IMR-90 (cell line): ENCODE results near the gene MOV10L1. TPM values are rescaled to one million over a fixed set of nuclear protein-coding genes. Genes with fewer than 3 reads are reported as not detected.
A peak's percentile ranks its signal among the peaks of the same experiment; 100 is the strongest.

Experiments used
- ATAC-seq: fragments of 200-7000 bp; cut with Tn5 transposase; 2 replicates; pipeline ENCODE4 v1.9.1; 2020; ENCODE audit warnings: low read depth, mild to moderate bottlenecking, moderate library complexity
- BruUV-seq: library from RNA; stranded (reverse); fragments of 400-500 nt; replicated peaks from 2 replicates; lab custom pipeline; 2021; lab: Mats Ljungman, UMichigan
- CTCF ChIA-PET: fragments of 300-600 bp; formaldehyde crosslinking; extraction: SDS; loops from one replicate; lab custom pipeline; 2021; ENCODE audit warnings: antibody characterized with exemption; lab: Yijun Ruan, JAX
- POLR2A ChIA-PET: fragments of 300-600 bp; sonication (Branson Sonifier 250); formaldehyde crosslinking; loops from one replicate; lab custom pipeline; 2022; ENCODE audit warnings: antibody characterized with exemption; ENCODE audit not compliant: unreplicated experiment; lab: Charles Lee
- DNase-seq: peaks from one replicate; pipeline ENCODE4 v3.0.0; 2013
- H2AFZ ChIP-seq: replicated peaks from 2 replicates; pipeline ENCODE3; 2013; ENCODE audit warnings: low read length, mild to moderate bottlenecking; ENCODE audit not compliant: poor library complexity
- H2AK5ac ChIP-seq: 2 replicates; pipeline ENCODE4 v1.6.1; 2013; ENCODE audit warnings: low read depth, low read length, inconsistent platforms
- H2AK9ac ChIP-seq: replicated peaks from 2 replicates; pipeline ENCODE3; 2013; ENCODE audit warnings: mild to moderate bottlenecking, low read depth, low read length, moderate library complexity; ENCODE audit not compliant: poor library complexity
- H2BK120ac ChIP-seq: 2 replicates; pipeline ENCODE4 v1.6.1; 2013; ENCODE audit warnings: low read depth, low read length, inconsistent platforms
- H2BK15ac ChIP-seq: 3 replicates; pipeline ENCODE4 v1.6.1; 2013; ENCODE audit warnings: low read depth, low read length, inconsistent platforms
- H2BK20ac ChIP-seq: 2 replicates; pipeline ENCODE4 v1.6.1; 2013; ENCODE audit warnings: low read depth, mild to moderate bottlenecking, inconsistent platforms, low read length, moderate library complexity
- H2BK5ac ChIP-seq: 2 replicates; pipeline ENCODE4 v1.6.1; 2013; ENCODE audit warnings: mild to moderate bottlenecking, low read depth, low read length, inconsistent platforms; ENCODE audit not compliant: poor library complexity, severe bottlenecking
- H3K14ac ChIP-seq: replicated peaks from 2 replicates; pipeline ENCODE4 v1.6.1; 2013; ENCODE audit warnings: low read depth, low read length, inconsistent platforms
- H3K18ac ChIP-seq: 2 replicates; pipeline ENCODE4 v1.6.1; 2013; ENCODE audit warnings: low read depth, low read length, control low read depth
- H3K23ac ChIP-seq: 2 replicates; pipeline ENCODE4 v1.6.1; 2013; ENCODE audit warnings: low read depth, low read length, inconsistent platforms
- H3K27ac ChIP-seq: 2 replicates; pipeline ENCODE4 v1.5.1; 2013; ENCODE audit warnings: mild to moderate bottlenecking, control low read depth, low read length; ENCODE audit not compliant: insufficient read depth
- H3K27me3 ChIP-seq: 2 replicates; pipeline ENCODE4 v1.6.1; 2013; ENCODE audit warnings: low read length; ENCODE audit not compliant: control insufficient read depth, insufficient read depth
- H3K36me3 ChIP-seq: 2 replicates; pipeline ENCODE4 v1.6.1; 2013; ENCODE audit warnings: low read length, mixed read lengths; ENCODE audit not compliant: control insufficient read depth, insufficient read depth
- H3K4ac ChIP-seq: 2 replicates; pipeline ENCODE4 v1.6.1; 2013; ENCODE audit warnings: low read depth, low read length, inconsistent platforms
- H3K4me1 ChIP-seq: 2 replicates; pipeline ENCODE4 v1.6.1; 2013; ENCODE audit warnings: low read length, mixed read lengths; ENCODE audit not compliant: control insufficient read depth, insufficient read depth
- H3K4me2 ChIP-seq: 2 replicates; pipeline ENCODE4 v1.6.1; 2013; ENCODE audit warnings: low read depth, mild to moderate bottlenecking, control low read depth, low read length, moderate library complexity
- H3K4me3 ChIP-seq: 2 replicates; pipeline ENCODE4 v1.5.1; 2013; ENCODE audit warnings: low read depth, mild to moderate bottlenecking, control low read depth, low read length, moderate library complexity; ENCODE audit not compliant: insufficient read depth
- H3K56ac ChIP-seq: 2 replicates; pipeline ENCODE4 v1.6.1; 2013; ENCODE audit warnings: low read length, inconsistent platforms; ENCODE audit not compliant: insufficient read depth; ENCODE audit errors: extremely low read depth
- H3K79me1 ChIP-seq, 2 experiments: 2 replicates each; pipeline ENCODE4 v1.6.1; 2013; ENCODE audit warnings: low read length in 2 of 2, inconsistent platforms in 1 of 2, low read depth in 1 of 2
- H3K9ac ChIP-seq: 2 replicates; pipeline ENCODE4 v1.6.1; 2013; ENCODE audit warnings: low read depth, low read length, control low read depth
- H3K9me1 ChIP-seq: 2 replicates; pipeline ENCODE4 v1.6.1; 2013; ENCODE audit warnings: low read length, inconsistent platforms; ENCODE audit not compliant: insufficient read depth
- H3K9me3 ChIP-seq: 2 replicates; pipeline ENCODE4 v1.6.1; 2013; ENCODE audit warnings: low read length; ENCODE audit not compliant: control insufficient read depth, insufficient read depth
- H4K20me1 ChIP-seq: 2 replicates; pipeline ENCODE4 v1.6.1; 2013; ENCODE audit warnings: low read length, inconsistent platforms; ENCODE audit not compliant: insufficient read depth
- H4K5ac ChIP-seq: 2 replicates; pipeline ENCODE4 v1.6.1; 2013; ENCODE audit warnings: mild to moderate bottlenecking, low read depth, low read length, control low read depth
- H4K8ac ChIP-seq, 2 experiments: 2 replicates each; pipeline ENCODE4 v1.6.1; 2013; ENCODE audit warnings: low read depth in 2 of 2, low read length in 2 of 2, control low read depth in 1 of 2, inconsistent platforms in 1 of 2
- H4K91ac ChIP-seq: 2 replicates; pipeline ENCODE4 v1.6.1; 2013; ENCODE audit warnings: low read depth, low read length, inconsistent platforms; ENCODE audit not compliant: insufficient read depth
- CEBPB ChIP-seq: IDR thresholded peaks from 2 replicates; pipeline ENCODE4 v1.6.1; 2012; ENCODE audit warnings: low read depth, low read length, improper control_type of control experiment
- MAZ ChIP-seq: IDR thresholded peaks from 2 replicates; pipeline ENCODE4 v1.6.1; 2012; ENCODE audit warnings: low read depth, mild to moderate bottlenecking, low read length, improper control_type of control experiment, moderate library complexity, borderline replicate concordance
- NFE2L2 ChIP-seq: fragments of 150-350 bp; IDR thresholded peaks from 2 replicates; pipeline ENCODE4 v1.6.1; 2016; ENCODE audit warnings: low read depth, mild to moderate bottlenecking, low read length
- WGBS, 2 experiments: methylation state at CpG; one replicate each; pipeline versions ENCODE4 v1.1.5 to v1.1.7; 2013; ENCODE audit warnings: missing lambda C conversion rate in 2 of 2; ENCODE audit not compliant: insufficient read length in 1 of 2; ENCODE audit errors: extremely low coverage in 2 of 2; 5-methylcytosine and 5-hydroxymethylcytosine counted together
- dilution Hi-C: fragments of 300-500 bp; cut with HindIII; formaldehyde crosslinking; loops from one replicate; pipeline ENCODE4 v1.14.3; 2018; ENCODE audit warnings: low sequenced_read_pairs; ENCODE audit not compliant: unreplicated experiment
- in situ Hi-C: fragments of 300-500 bp; cut with MboI; formaldehyde crosslinking; loops from 3 replicates; pipeline ENCODE4 v1.14.3; 2019; ENCODE audit warnings: low sequenced_read_pairs, inconsistent platforms, mixed read lengths
- intact Hi-C: fragments of 100-400 bp; cut with micrococcal nuclease; formaldehyde crosslinking; loops from 2 replicates; pipeline ENCODE4 v1.10.0; 2022
- polyA plus RNA-seq, 3 experiments: library from polyadenylated mRNA; depleted of rRNA; stranded (reverse); fragments of >200 nt; gene quantifications; 2 replicates each; pipeline ENCODE4 v1.2.3, GENCODE V29; 2012; ENCODE audit warnings: low replicate concordance in 1 of 3
- total RNA-seq: library from RNA; depleted of rRNA; stranded (reverse); fragments of >200 nt; gene quantifications from 2 replicates; pipeline ENCODE4 v1.2.3, GENCODE V29; 2012

The MOV10L1 gene
- total and polyA plus RNA-seq, 2 of the 4 experiments (the other 2 are of a cell fraction): 0.72 to 1.4 TPM

GRCh38 chr22:50169774-50170341 lies 80.1 kb downstream of the MOV10L1 start:
- Histone ChIP-seq H3K4ac (no peak overlapping the region), H3K79me1 (no peaks in the 10 kb centered on the region), H3K27me3 (peaks cover 27% of the 10 kb centered on the region), H3K27ac (no peak overlapping the region), H2AK9ac (no peak overlapping the region), H2BK15ac (no peak overlapping the region), H3K14ac (no peak overlapping the region), H4K20me1 (no peaks in the 10 kb centered on the region), H2BK5ac (no peak overlapping the region), H3K9ac (peak overlapping the region; percentile 37; the same call in 1 of the 2 replicates), H2AK5ac (no peak overlapping the region), H2AFZ (peak overlapping the region; percentile 80), H3K9me3 (no peaks in the 10 kb centered on the region), H2BK20ac (no peak overlapping the region), H3K4me3 (peak overlapping the region; percentile 66), H3K36me3 (no peaks in the 10 kb centered on the region; the same call in 1 of the 2 replicates), H3K56ac (no peak overlapping the region), H4K8ac (no peak overlapping the region), H4K91ac (no peak overlapping the region), H3K23ac (no peak overlapping the region), H3K18ac (no peak overlapping the region), H2BK120ac (no peak overlapping the region), H3K9me1 (no peaks in the 10 kb centered on the region), H4K5ac (no peak overlapping the region), H3K4me2 (peak overlapping the region; percentile 65), H3K4me1 (no peaks in the 10 kb centered on the region)
- no TSS peak for BruUV-seq
- TF ChIP-seq NFE2L2: peak; percentile 86
- no peak for TF ChIP-seq CEBPB
- TF ChIP-seq MAZ: 0 out of 2 replicates have a peak, but pooled peaks have one; percentile 31
- in situ Hi-C loops (no loop called here), intact Hi-C loops (no loop called here), dilution Hi-C loops (no loop called here)
- ChIA-PET POLR2A (no interaction called here), CTCF (no interaction called here)
- ATAC-seq (peak; percentile 56), DNase-seq (no peak)
- WGBS, 2 experiments: 5% methylated on average over 24 of the region's 70 CpGs; no CpG with 5 or more reads in 1 of the 2 experiments
